ENCODE measurements around the gene TAOK3.

The TAOK3 gene

DNA sequence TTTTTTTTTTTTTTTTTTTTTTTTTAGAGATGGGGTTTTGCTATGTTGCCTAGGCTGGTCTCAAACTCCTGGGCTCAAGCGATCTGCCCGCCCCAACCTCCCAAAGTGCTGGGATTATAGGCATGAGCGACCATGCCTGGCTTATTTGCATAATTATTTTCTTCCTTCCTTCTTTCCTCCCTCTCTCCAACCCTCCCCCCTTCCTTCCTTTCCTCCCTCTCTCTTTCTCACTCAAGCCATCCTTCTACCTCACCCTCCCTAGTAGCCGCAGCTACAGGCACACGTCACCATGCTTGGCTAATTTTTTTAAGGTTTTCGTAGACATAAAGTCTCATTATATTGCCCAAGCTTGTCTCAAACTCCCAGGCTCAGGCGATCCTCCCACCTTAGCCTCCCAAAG lies 152.9 kb downstream of the TAOK3 start:
- H3K4me2 ChIP-seq (ENCODE audit: low read length), result no peak overlapping the region; the same call in 1 of the 2 replicates
- peak overlapping the region; percentile 67 for H3K27ac ChIP-seq (ENCODE audit: low read depth, low read length, poor library complexity, severe bottlenecking)
- no peaks in the 10 kb centered on the region for H3K79me2 ChIP-seq (ENCODE audit: insufficient read depth, low read length)
- H3K27me3 ChIP-seq (ENCODE audit: insufficient read depth, low read length), result no peaks in the 10 kb centered on the region
- no peaks in the 10 kb centered on the region for H3K9me2 ChIP-seq (ENCODE audit: low read depth, low read length)
- no peaks in the 10 kb centered on the region for H4K20me1 ChIP-seq (ENCODE audit: insufficient read depth, low read length)
- no peaks in the 10 kb centered on the region for H3F3A ChIP-seq (ENCODE audit: insufficient read depth, low read length)
- no peak for TF ChIP-seq EZH2 (IDR thresholded peaks at IDR 0.05; ENCODE audit: borderline replicate concordance, low read length)
- TF ChIP-seq, protein P1, sequence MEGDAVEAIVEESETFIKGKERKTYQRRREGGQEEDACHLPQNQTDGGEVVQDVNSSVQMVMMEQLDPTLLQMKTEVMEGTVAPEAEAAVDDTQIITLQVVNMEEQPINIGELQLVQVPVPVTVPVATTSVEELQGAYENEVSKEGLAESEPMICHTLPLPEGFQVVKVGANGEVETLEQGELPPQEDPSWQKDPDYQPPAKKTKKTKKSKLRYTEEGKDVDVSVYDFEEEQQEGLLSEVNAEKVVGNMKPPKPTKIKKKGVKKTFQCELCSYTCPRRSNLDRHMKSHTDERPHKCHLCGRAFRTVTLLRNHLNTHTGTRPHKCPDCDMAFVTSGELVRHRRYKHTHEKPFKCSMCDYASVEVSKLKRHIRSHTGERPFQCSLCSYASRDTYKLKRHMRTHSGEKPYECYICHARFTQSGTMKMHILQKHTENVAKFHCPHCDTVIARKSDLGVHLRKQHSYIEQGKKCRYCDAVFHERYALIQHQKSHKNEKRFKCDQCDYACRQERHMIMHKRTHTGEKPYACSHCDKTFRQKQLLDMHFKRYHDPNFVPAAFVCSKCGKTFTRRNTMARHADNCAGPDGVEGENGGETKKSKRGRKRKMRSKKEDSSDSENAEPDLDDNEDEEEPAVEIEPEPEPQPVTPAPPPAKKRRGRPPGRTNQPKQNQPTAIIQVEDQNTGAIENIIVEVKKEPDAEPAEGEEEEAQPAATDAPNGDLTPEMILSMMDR (IDR thresholded peaks at IDR 0.05; ENCODE audit: low read length), result no peak
- H3K36me3 ChIP-seq (ENCODE audit: insufficient read depth, low read length), result peaks cover 19% of the 10 kb centered on the region
- H3K4me3 ChIP-seq (ENCODE audit: low read depth, low read length, poor library complexity, severe bottlenecking), result no peak overlapping the region
- H2AFZ ChIP-seq (ENCODE audit: low read length), result no peak overlapping the region
- H3K9ac ChIP-seq (ENCODE audit: low read length), result no peak overlapping the region
- H3K4me1 ChIP-seq (ENCODE audit: insufficient read depth, low read length, severe bottlenecking), result peaks cover 13% of the 10 kb centered on the region
- no peaks in the 10 kb centered on the region for H3K9me3 ChIP-seq (ENCODE audit: low read length)

DNA sequence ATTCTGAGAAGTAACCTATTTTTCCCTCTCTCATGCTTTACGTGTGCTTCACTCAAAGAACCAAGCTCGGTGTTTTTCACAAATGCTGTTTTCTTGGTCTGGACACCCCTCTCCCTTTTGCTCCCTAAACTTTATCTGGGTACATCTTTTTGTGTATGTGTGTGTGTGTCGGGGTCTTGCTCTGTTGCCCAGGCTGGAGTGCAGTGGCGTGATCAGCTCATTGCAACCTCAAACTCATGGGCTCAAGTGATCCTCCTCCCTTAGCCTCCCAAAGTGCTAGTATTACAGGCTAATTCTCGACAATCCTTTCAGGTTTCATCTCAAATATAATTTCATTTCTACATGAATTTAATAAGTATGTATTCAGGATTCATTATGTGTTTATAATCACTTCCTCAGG lies 153.6 kb downstream of the TAOK3 start:
- no peaks in the 10 kb centered on the region for H3K79me2 ChIP-seq (ENCODE audit: insufficient read depth, low read length)
- H3K9me3 ChIP-seq (ENCODE audit: low read length), result no peaks in the 10 kb centered on the region
- no peaks in the 10 kb centered on the region for H3K9me2 ChIP-seq (ENCODE audit: low read depth, low read length)
- no peak overlapping the region for H3K4me3 ChIP-seq (ENCODE audit: low read depth, low read length, poor library complexity, severe bottlenecking)
- H3K27me3 ChIP-seq (ENCODE audit: insufficient read depth, low read length), result no peaks in the 10 kb centered on the region
- peak overlapping the region; percentile 67 for H3K27ac ChIP-seq (ENCODE audit: low read depth, low read length, poor library complexity, severe bottlenecking)
- H3F3A ChIP-seq (ENCODE audit: insufficient read depth, low read length), result no peaks in the 10 kb centered on the region
- no peak for TF ChIP-seq EZH2 (IDR thresholded peaks at IDR 0.05; ENCODE audit: borderline replicate concordance, low read length)
- TF ChIP-seq, protein P1 (IDR thresholded peaks at IDR 0.05; ENCODE audit: low read length), result no peak
- H2AFZ ChIP-seq (ENCODE audit: low read length), result no peak overlapping the region
- H3K4me1 ChIP-seq (ENCODE audit: insufficient read depth, low read length, severe bottlenecking), result peaks cover 13% of the 10 kb centered on the region
- H3K9ac ChIP-seq (ENCODE audit: low read length), result no peak overlapping the region
- peaks cover 17% of the 10 kb centered on the region for H3K36me3 ChIP-seq (ENCODE audit: insufficient read depth, low read length)
- no peaks in the 10 kb centered on the region for H4K20me1 ChIP-seq (ENCODE audit: insufficient read depth, low read length)
- H3K4me2 ChIP-seq (ENCODE audit: low read length), result no peak overlapping the region

DNA sequence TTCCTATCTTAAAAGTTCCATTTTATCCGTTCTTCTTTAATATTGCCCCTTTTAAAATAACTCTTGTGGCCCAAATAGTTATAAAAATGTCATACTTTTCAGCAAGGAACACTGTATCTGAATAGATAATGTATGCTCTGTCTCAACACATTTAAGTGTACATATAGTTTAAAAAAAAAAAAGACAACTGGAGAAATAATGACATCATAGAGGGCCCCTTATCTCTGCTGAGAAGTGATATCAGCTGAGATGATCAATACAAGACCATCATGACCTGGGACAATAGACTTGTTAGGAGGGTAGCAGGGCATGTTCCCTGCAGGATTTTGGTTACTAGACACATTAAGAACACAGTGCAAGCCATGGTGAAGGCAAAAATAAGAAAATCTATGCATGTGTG lies 159.3 kb downstream of the TAOK3 start:
- Histone ChIP-seq H3K9ac (ENCODE audit: low read length) (no peak overlapping the region), H3K9me2 (ENCODE audit: low read depth, low read length) (no peaks in the 10 kb centered on the region), H3K79me2 (ENCODE audit: insufficient read depth, low read length) (no peaks in the 10 kb centered on the region), H2AFZ (ENCODE audit: low read length) (no peak overlapping the region), H3K4me1 (ENCODE audit: insufficient read depth, low read length, severe bottlenecking) (no peaks in the 10 kb centered on the region), H3K9me3 (ENCODE audit: low read length) (no peaks in the 10 kb centered on the region), H3K27ac (ENCODE audit: low read depth, low read length, poor library complexity, severe bottlenecking) (no peak overlapping the region), H3K4me2 (ENCODE audit: low read length) (no peak overlapping the region), H4K20me1 (ENCODE audit: insufficient read depth, low read length) (no peaks in the 10 kb centered on the region), H3F3A (ENCODE audit: insufficient read depth, low read length) (no peaks in the 10 kb centered on the region), H3K36me3 (ENCODE audit: insufficient read depth, low read length) (peaks cover 30% of the 10 kb centered on the region), H3K4me3 (ENCODE audit: low read depth, low read length, poor library complexity, severe bottlenecking) (no peak overlapping the region), H3K27me3 (ENCODE audit: insufficient read depth, low read length) (no peaks in the 10 kb centered on the region)
- TF ChIP-seq, protein P1 (IDR thresholded peaks at IDR 0.05; ENCODE audit: low read length), result no peak
- TF ChIP-seq EZH2 (IDR thresholded peaks at IDR 0.05; ENCODE audit: borderline replicate concordance, low read length), result no peak

All from OCI-LY1 (cell line).